Liver (tissue), 3 donors: ENCODE data around the gene CEP43.

ENCODE experiments used
- ATF3 ChIP-seq: IDR thresholded peaks from 2 replicates; pipeline ENCODE4 v1.6.1; 2016; ENCODE audit warnings: antibody characterized with exemption
- CTCF ChIP-seq: fragments of 150-350 bp; IDR thresholded peaks from 2 replicates; pipeline ENCODE4 v1.5.1; 2017; ENCODE audit warnings: improper control_type of control experiment, low read depth, low read length; ENCODE audit not compliant: missing input control
- EGR1 ChIP-seq, 2 donors: IDR thresholded peaks; 2 replicates each; pipeline ENCODE4 v1.6.1; 2016 to 2018; ENCODE audit warnings: antibody characterized with exemption in 2 of 2, low read depth in 2 of 2
- FOXA1 ChIP-seq: IDR thresholded peaks from 2 replicates; pipeline ENCODE4 v1.6.1; 2016; ENCODE audit warnings: antibody characterized with exemption
- GABPA ChIP-seq, 2 donors: IDR thresholded peaks in 1 of 2; conservative IDR thresholded peaks in 1 of 2; 2 replicates each; pipeline ENCODE4 v1.6.1; 2016; ENCODE audit warnings: antibody characterized with exemption in 2 of 2, mild to moderate bottlenecking in 1 of 2, moderate library complexity in 1 of 2
- HNF4G ChIP-seq: IDR thresholded peaks from 2 replicates; pipeline ENCODE4 v1.6.1; 2016; ENCODE audit warnings: antibody characterized with exemption
- JUND ChIP-seq, 2 donors: IDR thresholded peaks; 2 replicates each; pipeline ENCODE4 v1.6.1; 2016; ENCODE audit warnings: antibody characterized with exemption in 2 of 2
- MAX ChIP-seq: IDR thresholded peaks from 2 replicates; pipeline ENCODE4 v1.6.1; 2016; ENCODE audit warnings: antibody characterized with exemption
- RAD21 ChIP-seq, 2 donors: IDR thresholded peaks; 2 replicates each; pipeline ENCODE4 v1.6.1; 2016; ENCODE audit warnings: antibody characterized with exemption in 2 of 2, mild to moderate bottlenecking in 2 of 2
- REST ChIP-seq: IDR thresholded peaks from 2 replicates; pipeline ENCODE4 v1.6.1; 2016; ENCODE audit warnings: antibody characterized with exemption, mild to moderate bottlenecking
- TAF1 ChIP-seq: conservative IDR thresholded peaks from 2 replicates; pipeline ENCODE4 v1.6.1; 2016; ENCODE audit warnings: antibody characterized with exemption, mild to moderate bottlenecking
- YY1 ChIP-seq: IDR thresholded peaks from 2 replicates; pipeline ENCODE4 v1.6.1; 2016; ENCODE audit warnings: antibody characterized with exemption, mild to moderate bottlenecking
- ZBTB33 ChIP-seq: IDR thresholded peaks from 2 replicates; pipeline ENCODE4 v1.6.1; 2016; ENCODE audit warnings: antibody characterized with exemption
- donor health status: healthy.
- donor health status: healthy.

GRCh38 chr6:167015302-167015701 is 16.1 kb downstream of the CEP43 start:
- TF ChIP-seq ZBTB33: no peak
- no peak for TF ChIP-seq CTCF
- TF ChIP-seq RAD21 (IDR thresholded peaks at IDR 0.05): no peak
- no peak for TF ChIP-seq ATF3
- TF ChIP-seq FOXA1: no peak
- no peak for TF ChIP-seq GABPA (IDR thresholded peaks at IDR 0.05 in 1 of 2, conservative IDR thresholded peaks at IDR 0.05 in 1 of 2)
- no peak for TF ChIP-seq REST
- no peak for TF ChIP-seq MAX
- TF ChIP-seq YY1: no peak
- no peak for TF ChIP-seq HNF4G
- TF ChIP-seq TAF1: no peak
- TF ChIP-seq EGR1 (IDR thresholded peaks at IDR 0.05; ENCODE audit: low read depth in 2 of 2): no peak
- no peak for TF ChIP-seq JUND (IDR thresholded peaks at IDR 0.05)
